Measurements from ENCODE around the gene PCBP3. TPM values are rescaled to one million over a fixed set of nuclear protein-coding genes. Genes with fewer than 3 reads are reported as not detected.

Gene PCBP3
- total and polyA plus RNA-seq, 2 donors (not counting 3 experiments of a cell fraction or from before 2014, with no cell fraction given), result 0.06 to 1.1 TPM

GRCh38 chr21:45873866-45874265 lies 230.3 kb downstream of the PCBP3 start:
- Histone ChIP-seq H2AFZ (ENCODE audit: low read depth, low read length) (no peak overlapping the region), H3K4me2 (ENCODE audit: insufficient read depth, low read length) (no peak overlapping the region), H3K4me3 (replicated peaks in 1 of 3; ENCODE audit: insufficient read depth in 1 of 3, low read depth in 1 of 3, low read length in 3 of 3) (no peak overlapping the region), H3K9me1 (replicated peaks; ENCODE audit: control insufficient read depth, extremely low read depth, insufficient read depth, low read length) (no peaks in the 10 kb centered on the region), H3K4me1 (ENCODE audit: control insufficient read depth, extremely low read depth, insufficient read depth, low read length) (no peaks in the 10 kb centered on the region), H3K27ac (ENCODE audit: insufficient read depth, low read depth, low read length) (no peak overlapping the region), H3K36me3 (ENCODE audit: control insufficient read depth in 2 of 2, extremely low read depth in 1 of 2, insufficient read depth in 2 of 2, low read length in 2 of 2) (no peaks in the 10 kb centered on the region), H3K79me2 (ENCODE audit: control insufficient read depth, insufficient read depth, low read length) (no peaks in the 10 kb centered on the region), H3K9me3 (replicated peaks; ENCODE audit: control insufficient read depth, insufficient read depth, low read length) (no peaks in the 10 kb centered on the region), H3K27me3 (ENCODE audit: control insufficient read depth in 2 of 2, insufficient read depth in 2 of 2, low read length in 2 of 2) (no peaks in the 10 kb centered on the region), H3K9ac (replicated peaks; ENCODE audit: extremely low read depth, insufficient read depth, low read length) (no peak overlapping the region), H4K20me1 (replicated peaks; ENCODE audit: control insufficient read depth, extremely low read depth, insufficient read depth, low read length) (no peaks in the 10 kb centered on the region)
- dilution Hi-C loops (cut with MboI; ENCODE audit: extremely low pct_ligation_motif_present, low sequenced_read_pairs), result no loop called here
- DNase-seq (ENCODE audit: low read depth, low spot score) (no peak), FAIRE-seq (no peak)
- ChIA-PET CTCF (no interaction called here), POLR2A (no interaction called here)
- TF ChIP-seq MYC (IDR thresholded peaks at IDR 0.05; ENCODE audit: low read depth, low read length) (no peak), POLR2A (IDR thresholded peaks at IDR 0.05; ENCODE audit: low read depth, low read length) (no peak), MAX (IDR thresholded peaks at IDR 0.05; ENCODE audit: insufficient read depth, insufficient read length) (no peak), EZH2 (IDR thresholded peaks at IDR 0.05; ENCODE audit: borderline replicate concordance, low read depth, low read length, severe bottlenecking) (no peak), FOS (IDR thresholded peaks at IDR 0.05; ENCODE audit: borderline replicate concordance, insufficient read depth, low read length) (no peak), POLR2AphosphoS5 (IDR thresholded peaks at IDR 0.05; ENCODE audit: insufficient read depth, low read depth, low read length) (no peak), JUN (IDR thresholded peaks at IDR 0.05; ENCODE audit: borderline replicate concordance, insufficient read depth, insufficient read length, low read depth) (no peak), CTCF (IDR thresholded peaks at IDR 0.05; ENCODE audit: extremely low read depth in 1 of 2, insufficient read depth in 1 of 2, low read depth in 1 of 2, low read length in 2 of 2) (no peak), GATA2 (IDR thresholded peaks at IDR 0.05; ENCODE audit: insufficient read depth, insufficient read length, low read depth, low read length) (no peak)
- intact Hi-C loops (cut with micrococcal nuclease), result no loop called here
- BruUV-seq (replicated peaks), result no TSS peak

Measured in endothelial cell of umbilical vein (primary cell).